ENCODE measurements around the gene GBF1. TPM values are rescaled to one million over a fixed set of nuclear protein-coding genes. Genes with fewer than 3 reads are reported as not detected.

Gene GBF1
- total RNA-seq, 2 donors from 2014 or later, result 23.1 to 24.1 TPM

GRCh38 chr10:102396730-102397151 is 151.4 kb downstream of the GBF1 start:
- no peaks in the 10 kb centered on the region for H3K27me3 ChIP-seq
- peaks cover 0 to 5% of the 10 kb centered on the region in 2 donors for H3K36me3 ChIP-seq (replicated peaks in 1 of 2; ENCODE audit: insufficient read depth in 1 of 2, low read depth in 2 of 2)
- no peaks in the 10 kb centered on the region for H3K9me3 ChIP-seq
- no peak for TF ChIP-seq CTCF (IDR thresholded peaks at IDR 0.05)
- TF ChIP-seq POLR2A (IDR thresholded peaks at IDR 0.05), result no peak
- DNase-seq, result no peak
- intact Hi-C loops (cut with DNase I), result no loop called here
- no peak overlapping the region for H3K4me3 ChIP-seq
- peak overlapping the region in 3 of 4 donors; percentile 88 to 100 (median 97) for H3K27ac ChIP-seq
- no peak for ATAC-seq
- 83 to 85% methylated on average over 10 to 12 of the region's 12 CpGs for WGBS, 2 donors
- peaks cover 43% of the 10 kb centered on the region for H3K4me1 ChIP-seq

- DNase-seq (no peak), ATAC-seq (no peak)
- WGBS, 2 donors, result 87 to 89% methylated on average over 13 of the region's 14 CpGs
- Histone ChIP-seq H3K27me3 (no peaks in the 10 kb centered on the region), H3K9me3 (no peaks in the 10 kb centered on the region), H3K4me1 (peaks cover 43% of the 10 kb centered on the region), H3K4me3 (no peak overlapping the region), H3K27ac (peak overlapping the region in 2 of 4 donors; percentile 97 to 100), H3K36me3 (replicated peaks in 1 of 2; ENCODE audit: insufficient read depth in 1 of 2, low read depth in 2 of 2) (peaks cover 0 to 7% of the 10 kb centered on the region in 2 donors)
- intact Hi-C loops (cut with DNase I), result no loop called here
- TF ChIP-seq POLR2A (IDR thresholded peaks at IDR 0.05) (no peak), CTCF (IDR thresholded peaks at IDR 0.05) (no peak)
Observed at GRCh38 chr10:102397222-102398171, 152.2 kb downstream of the GBF1 start.

GRCh38 chr10:102398172-102399020 is 153.1 kb downstream of the GBF1 start:
- Histone ChIP-seq H3K4me1 (peaks cover 41% of the 10 kb centered on the region), H3K36me3 (replicated peaks in 1 of 2; ENCODE audit: insufficient read depth in 1 of 2, low read depth in 2 of 2) (peaks cover 0 to 7% of the 10 kb centered on the region in 2 donors), H3K27me3 (no peaks in the 10 kb centered on the region), H3K27ac (peak overlapping the region; percentile 85 to 95 (median 88)), H3K9me3 (no peaks in the 10 kb centered on the region), H3K4me3 (no peak overlapping the region)
- WGBS, 2 donors, result 76 to 87% methylated on average over 16 to 21 of the region's 21 CpGs
- TF ChIP-seq POLR2A (IDR thresholded peaks at IDR 0.05) (no peak), CTCF (IDR thresholded peaks at IDR 0.05) (no peak)
- intact Hi-C loops (cut with DNase I), result no loop called here
- DNase-seq (no peak), ATAC-seq (no peak)

- peaks cover 40% of the 10 kb centered on the region for H3K4me1 ChIP-seq
- TF ChIP-seq POLR2A (IDR thresholded peaks at IDR 0.05) (peak; percentile 75 to 77 (median 76)), CTCF (IDR thresholded peaks at IDR 0.05) (peak; percentile 94 to 99 (median 95))
- H3K4me3 ChIP-seq, result peak overlapping the region; percentile 7 to 13
- DNase-seq, result peak; percentile 91 to 93 (median 92)
- peaks cover 0 to 7% of the 10 kb centered on the region in 2 donors for H3K36me3 ChIP-seq (replicated peaks in 1 of 2; ENCODE audit: insufficient read depth in 1 of 2, low read depth in 2 of 2)
- no peaks in the 10 kb centered on the region for H3K9me3 ChIP-seq
- WGBS, 2 donors, result 3 to 10% methylated on average over 10 to 71 of the region's 72 CpGs
- intact Hi-C loops (cut with DNase I), result no loop called here
- peak overlapping the region; percentile 85 to 95 (median 88) for H3K27ac ChIP-seq
- peak; percentile 73 for ATAC-seq
- H3K27me3 ChIP-seq, result no peaks in the 10 kb centered on the region
Observed at GRCh38 chr10:102399217-102400021, 154.1 kb downstream of the GBF1 start.

Measured in body of pancreas (tissue), 4 donors.